Left cardiac atrium (tissue), 4 donors: Measurements from ENCODE around the gene ZNF154. TPM values are rescaled to one million over a fixed set of nuclear protein-coding genes. Genes with fewer than 3 reads are reported as not detected.
"Not testable (repeated sequence)": the region's sequence is repeated elsewhere in the genome, so short reads cannot be mapped to it uniquely, and the experiment has no call there.

ENCODE experiments used
- ATAC-seq, 2 donors: fragments of 200-7000 bp; cut with Tn5 transposase; one replicate each; pipeline ENCODE4 v1.9.1; 2020; ENCODE audit warnings: mild to moderate bottlenecking in 2 of 2, moderate library complexity in 2 of 2
- DNase-seq: peaks from one replicate; pipeline ENCODE4 v3.0.0-alpha.2; 2020
- intact Hi-C, 2 donors: fragments of 100-400 bp; cut with DNase I; formaldehyde crosslinking; loops; one replicate each; pipeline versions ENCODE4 v1.14.1 to v1.15.1; 2022 to 2023
- long read RNA-seq: library from polyadenylated mRNA; unstranded; transcript quantifications from one replicate; pipeline ENCODE4 v2.0.0, GENCODE V29; 2021
- total RNA-seq, 2 donors: library from RNA; stranded (reverse); fragmentation: NEBNext Ultra II Directional; extraction: Animal tissue kit (Norgen Biotek cat#: 25700); gene quantifications; one replicate each; pipeline ENCODE4 v1.2.1, GENCODE V29; 2021
- donor health status: DM: no; HTN: yes; CAD: no.
- donor health status: DM: no; HTN: yes; CAD: no; lungs with severe emphysema.
- donor health status: DM: yes; HTN: yes; CAD: no.
- donor health status: Dilated cardiomyopathy.

The ZNF154 gene
- 1 to 10 TPM; 3.4 to 6.1 TPM for total RNA-seq
- long read RNA-seq, full-length matches to known transcripts = 3 of 8 reads
- long read RNA-seq, partial matches to known transcripts = 2 of 8 reads
- long read RNA-seq, other reads (novel, unspliced or antisense) = 3 of 8 reads

GRCh38 chr19:57708641-57709361, at the start of gene ZNF154:
Gene ZNF154, minus strand, starts transcription at chr19:57709204. Its CDS starts 233 bp downstream, at chr19:57708971.
- DNase-seq (peak; percentile 63), ATAC-seq (peak; percentile 90 to 92)
- intact Hi-C loops = no loop called here

DNA sequence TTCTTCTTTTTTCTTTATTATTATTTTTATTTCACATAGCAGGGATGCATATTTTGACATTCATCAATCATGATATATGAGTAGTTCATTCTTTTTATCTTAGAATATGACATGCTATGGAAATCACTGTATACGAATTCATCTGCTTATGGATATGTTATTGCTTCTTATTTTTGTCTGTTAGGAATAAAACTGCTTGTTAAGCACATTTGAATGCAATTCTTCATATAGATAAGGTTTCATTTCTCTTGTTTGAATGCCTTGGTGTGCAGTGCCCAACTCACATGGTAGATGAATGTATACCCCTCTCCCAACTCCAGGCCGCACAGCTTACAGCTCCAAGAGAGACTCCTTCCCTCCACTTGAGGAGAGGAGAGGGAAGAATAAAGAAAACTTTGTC, 48.9 kb upstream of the ZNF154 start:
- no peak for DNase-seq
- intact Hi-C loops = loop anchor here in 1 of 2 donors (10.0 kb wide), 1 partner anchor 397 kb away; the partner anchor contains the start of gene ZNF329
- ATAC-seq = no peak

DNA sequence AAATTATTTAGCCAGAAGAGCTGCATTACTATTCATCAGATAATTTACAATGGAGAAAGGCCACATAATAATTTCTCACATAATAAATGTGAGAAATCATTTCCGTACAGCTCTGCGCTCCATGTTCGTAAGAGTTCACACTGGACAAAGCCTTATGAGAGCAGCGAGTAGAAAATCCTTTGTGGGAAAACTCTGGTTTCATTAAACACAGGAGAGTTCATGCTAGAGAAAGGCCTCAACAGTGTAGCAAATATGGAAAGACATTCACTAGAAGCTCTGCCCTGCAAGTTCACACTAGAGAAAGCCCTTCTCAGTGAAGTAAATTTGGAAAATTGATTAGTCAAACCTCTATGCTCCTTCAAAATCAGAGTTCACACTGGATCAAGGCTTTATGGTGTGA, 46.0 kb upstream of the ZNF154 start:
- no peak for DNase-seq
- intact Hi-C loops = loop anchor here in 1 of 2 donors (10.0 kb wide), 1 partner anchor 400 kb away; the partner anchor contains the start of gene ZNF329
- ATAC-seq = no peak

DNA sequence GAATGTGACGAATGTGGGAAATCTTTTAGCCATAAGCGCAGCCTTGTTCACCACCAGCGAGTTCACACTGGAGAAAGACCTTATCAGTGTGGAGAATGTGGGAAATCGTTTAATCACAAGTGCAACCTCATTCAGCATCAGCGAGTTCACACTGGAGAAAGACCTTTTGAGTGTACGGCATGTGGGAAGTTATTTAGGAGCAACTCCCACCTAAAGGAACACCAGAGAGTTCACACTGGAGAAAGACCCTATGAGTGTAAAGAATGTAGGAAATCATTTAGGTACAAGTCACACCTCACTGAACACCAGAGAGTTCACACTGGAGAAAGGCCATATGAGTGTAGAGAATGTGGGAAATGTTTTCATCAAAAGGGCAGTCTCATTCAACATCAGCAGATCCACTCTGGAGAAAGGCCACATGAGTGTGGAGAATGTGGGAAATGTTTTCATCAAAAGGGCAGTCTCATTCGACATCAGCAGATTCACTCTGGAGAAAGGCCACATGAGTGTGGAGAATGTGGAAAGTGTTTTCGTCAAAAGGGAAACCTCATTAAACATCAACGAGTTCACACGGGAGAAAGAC, 45.2 kb upstream of the ZNF154 start:
- ATAC-seq (no peak), DNase-seq (no peak)
- intact Hi-C loops = loop anchor here in 1 of 2 donors (10.0 kb wide), 1 partner anchor 401 kb away; the partner anchor contains the start of gene ZNF329

DNA sequence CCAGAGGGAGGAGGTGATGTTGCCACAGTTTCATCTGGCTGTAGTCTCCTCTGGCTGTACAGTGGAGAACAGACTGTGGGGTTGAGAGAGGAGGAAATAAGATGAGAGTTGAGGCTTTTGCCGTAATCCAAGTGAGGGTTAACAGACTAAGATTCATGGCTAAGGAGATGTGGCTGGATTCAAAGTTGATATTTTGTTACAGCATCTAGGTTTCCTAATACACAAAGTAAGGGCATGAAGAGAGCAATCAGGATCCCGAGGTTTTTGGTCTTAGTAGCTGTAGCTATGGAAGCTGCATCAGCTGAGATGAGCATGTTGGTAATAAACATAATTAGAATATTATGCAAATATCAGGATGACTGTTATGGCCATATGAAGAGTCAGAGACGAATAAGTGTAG, 39.0 kb upstream of the ZNF154 start:
- intact Hi-C loops = loop anchor here in 1 of 2 donors (10.0 kb wide), 1 partner anchor 407 kb away; the partner anchor contains the start of gene ZNF329
- no peak for DNase-seq
- no peak for ATAC-seq

DNA sequence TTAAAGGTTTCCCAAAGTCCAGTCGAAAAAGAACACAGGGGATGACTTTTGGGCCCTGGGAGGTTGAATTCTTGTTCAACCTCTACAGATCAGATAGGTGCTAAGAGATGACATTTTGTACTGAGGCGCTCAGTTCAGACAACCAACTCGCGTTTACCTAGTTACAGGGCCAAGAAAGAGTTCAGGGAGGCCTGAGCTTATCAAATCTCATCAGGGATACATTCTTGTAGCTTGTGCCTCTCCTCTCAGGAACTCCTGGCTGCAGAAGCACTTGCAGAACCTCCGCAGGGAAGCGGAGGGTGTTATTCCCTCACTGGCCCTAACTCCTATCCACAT, 38.4 kb upstream of the ZNF154 start:
- ATAC-seq (peak in 1 of 2 donors; percentile 7), DNase-seq (no peak)
- intact Hi-C loops = loop anchor here in 1 of 2 donors (10.0 kb wide), 1 partner anchor 407 kb away; the partner anchor contains the start of gene ZNF329

- peak; percentile 86 for DNase-seq
- intact Hi-C loops = loop anchor here in 1 of 2 donors (10.0 kb wide), 1 partner anchor 408 kb away; the partner anchor contains the start of gene ZNF329
These were observed 37.8 kb upstream of the ZNF154 start, which contains the start of gene ZNF776 for GRCh38 chr19:57746580-57747471. Gene ZNF776, plus strand, starts transcription at chr19:57746815. Its CDS starts 244 bp downstream, at chr19:57747059.

GRCh38 chr19:57738770-57739169, 29.8 kb upstream of the ZNF154 start:
- ATAC-seq, DNase-seq: not testable (repeated sequence)
- intact Hi-C loops = loop anchor here in 1 of 2 donors (5.0 kb wide), 1 partner anchor 164 kb away; no protein-coding TSS in a partner anchor

More at GRCh38 chr19:57746580-57747471, 37.8 kb upstream of the ZNF154 start, which contains the start of gene ZNF776:
- peak; percentile 98 to 99 for ATAC-seq

- intact Hi-C loops = loop anchor here in 1 of 2 donors (5.0 kb wide), 1 partner anchor 164 kb away; no protein-coding TSS in a partner anchor
- peak; percentile 61 to 86 for ATAC-seq
- DNase-seq = peak; percentile 60
These were observed 29.3 kb upstream of the ZNF154 start for GRCh38 chr19:57738320-57738719.

DNA sequence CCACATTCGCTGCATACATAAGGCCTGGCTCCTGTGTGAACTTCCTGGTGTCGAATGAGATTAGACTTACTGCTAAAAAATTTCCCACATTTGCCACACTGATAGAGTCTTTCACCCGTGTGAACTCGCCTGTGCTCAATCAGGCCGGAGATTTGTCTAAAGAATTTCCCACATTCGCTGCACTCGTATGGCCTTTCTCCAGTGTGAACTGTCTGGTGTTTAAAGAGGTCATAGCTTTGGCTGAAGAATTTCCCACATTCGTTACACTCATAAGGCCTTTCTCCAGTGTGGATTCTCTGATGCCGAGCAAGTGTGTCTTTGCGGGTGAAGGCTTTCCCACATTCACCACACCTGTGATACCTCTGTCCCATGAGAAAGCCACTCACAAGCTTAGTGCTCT, 11.9 kb upstream of the ZNF154 start:
- DNase-seq (no peak), ATAC-seq (no peak)
- intact Hi-C loops = no loop called here

- intact Hi-C loops = no loop called here
- ATAC-seq = no peak
These were observed 11.0 kb upstream of the ZNF154 start for GRCh38 chr19:57719901-57720519.

DNA sequence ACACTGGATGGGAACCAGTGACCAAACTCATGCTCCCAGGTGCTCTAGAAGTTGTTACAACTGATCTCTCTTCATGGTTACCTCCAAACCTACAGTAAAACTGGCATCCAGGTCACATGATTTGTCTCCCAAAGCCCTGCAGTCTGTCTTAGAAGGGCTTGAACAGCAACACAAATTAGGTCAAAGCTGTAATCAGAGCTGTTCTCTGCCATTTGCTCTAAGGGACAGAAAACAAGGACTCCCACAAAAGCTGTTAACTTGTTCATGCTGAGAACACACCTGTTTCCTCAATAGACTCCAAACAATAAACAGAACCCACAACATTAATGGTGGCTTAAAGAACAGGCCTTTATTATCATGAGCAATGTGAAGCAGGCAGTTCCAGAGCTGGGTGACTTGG, 10.4 kb upstream of the ZNF154 start:
- ATAC-seq = no peak
- DNase-seq = no peak
- intact Hi-C loops = no loop called here

More at GRCh38 chr19:57719901-57720519, 11.0 kb upstream of the ZNF154 start:
- DNase-seq = no peak

- ATAC-seq (no peak), DNase-seq (no peak)
- intact Hi-C loops = no loop called here
These were observed 3.2 kb upstream of the ZNF154 start for GRCh38 chr19:57712222-57712621.

DNA sequence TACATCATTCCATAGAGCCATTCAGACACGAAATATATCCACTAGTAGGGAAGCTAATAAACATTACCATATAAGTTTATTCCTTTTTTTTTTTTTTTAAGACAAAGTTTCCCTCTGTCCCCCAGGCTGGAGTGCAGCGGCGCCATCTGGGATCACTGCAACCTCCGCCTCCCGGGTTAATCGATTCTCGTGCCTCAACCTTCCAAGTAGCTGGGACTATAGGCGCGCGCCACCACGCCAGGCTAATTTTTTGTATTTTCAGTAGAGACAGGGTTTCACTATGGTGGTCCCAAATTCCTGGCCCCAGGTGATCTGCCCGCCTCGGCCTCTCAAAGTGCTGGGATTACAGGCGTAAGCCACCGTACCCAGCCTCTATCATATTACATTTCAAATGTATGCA, 612 bp upstream of the ZNF154 start:
- intact Hi-C loops = no loop called here
- no peak for ATAC-seq
- DNase-seq = no peak

DNA sequence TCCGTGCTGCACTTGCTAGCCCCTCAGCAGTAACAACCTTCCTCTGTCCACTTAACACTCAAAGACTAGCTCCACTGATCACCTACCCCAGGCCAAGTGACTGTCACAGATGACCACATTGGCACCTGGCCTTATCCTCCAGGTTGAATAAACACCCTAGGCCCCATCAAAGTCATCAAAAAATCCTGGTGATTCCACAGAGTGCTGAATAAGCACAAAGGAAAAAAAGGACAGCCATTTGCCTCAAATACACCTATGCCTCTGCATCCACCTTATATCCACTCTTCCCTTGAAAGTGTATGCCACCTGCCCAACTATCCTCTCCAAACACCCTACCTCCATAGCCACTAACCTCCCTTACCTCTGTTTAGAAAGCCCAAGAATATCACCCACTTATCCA, 2.7 kb downstream of the ZNF154 start:
- intact Hi-C loops = no loop called here
- no peak for DNase-seq

GRCh38 chr19:57701625-57702024, 7.4 kb downstream of the ZNF154 start:
- ATAC-seq = no peak
- intact Hi-C loops = no loop called here

More for the DNA sequence above, 2.7 kb downstream of the ZNF154 start:
- ATAC-seq = no peak

DNA sequence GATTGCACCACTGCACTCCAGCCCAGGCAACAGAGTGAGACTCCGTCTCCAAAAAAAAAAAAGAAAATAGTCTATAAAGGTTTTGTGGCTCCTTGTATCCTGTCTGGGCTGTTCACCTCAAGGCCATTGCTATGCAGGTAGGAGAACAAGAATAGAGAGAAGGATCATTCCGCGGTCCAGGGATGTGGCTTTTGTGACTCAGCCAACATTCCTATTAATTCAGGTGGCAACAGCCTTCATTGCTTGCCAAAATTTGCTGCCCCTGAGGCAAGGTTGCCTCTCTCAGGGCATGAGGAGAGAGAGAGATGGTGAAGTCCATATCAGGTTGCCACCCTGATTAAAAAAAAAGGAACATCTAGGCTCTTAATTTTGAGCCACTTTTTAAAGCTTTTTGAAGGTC, 19.3 kb downstream of the ZNF154 start:
- DNase-seq = no peak
- intact Hi-C loops = no loop called here

More at GRCh38 chr19:57701625-57702024, 7.4 kb downstream of the ZNF154 start:
- no peak for DNase-seq

DNA sequence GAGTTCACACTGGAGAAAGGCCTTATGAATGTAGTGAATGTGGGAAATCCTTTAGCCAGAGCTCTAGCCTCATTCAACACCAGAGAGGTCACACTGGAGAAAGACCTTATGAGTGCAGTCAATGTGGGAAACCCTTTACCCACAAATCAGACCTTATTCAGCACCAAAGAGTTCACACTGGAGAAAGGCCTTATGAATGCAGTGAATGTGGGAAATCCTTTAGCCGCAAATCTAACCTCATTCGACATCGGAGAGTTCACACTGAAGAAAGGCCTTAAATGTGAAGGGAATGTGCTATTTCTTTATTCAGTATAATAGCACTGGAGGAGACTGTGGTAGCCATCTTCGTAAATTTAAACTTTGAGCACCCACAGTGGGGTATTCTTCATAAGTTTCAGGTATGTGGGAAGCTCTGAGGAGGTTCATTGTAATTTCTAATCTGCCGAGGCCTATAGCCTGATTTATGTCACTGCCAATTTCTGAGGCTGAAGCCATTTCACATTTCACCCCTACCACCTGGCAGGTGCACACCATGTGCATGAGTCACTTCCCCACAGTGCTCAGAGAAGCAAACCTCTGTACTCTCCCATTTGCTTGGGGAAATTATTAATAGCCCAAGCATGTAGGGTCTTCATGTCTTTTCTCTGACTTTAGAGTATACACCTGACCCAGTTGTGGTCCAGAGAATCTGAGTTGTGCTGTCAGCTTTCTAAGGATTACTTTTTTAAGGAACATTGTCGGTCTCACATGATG, 20.8 kb downstream of the ZNF154 start:
- DNase-seq (no peak), ATAC-seq (no peak)
- intact Hi-C loops = no loop called here

More for the DNA sequence above, 19.3 kb downstream of the ZNF154 start:
- ATAC-seq = no peak
